ENCODE results near the gene TMEM203.

GRCh38 chr9:137188086-137188489 lies 17.4 kb downstream of the TMEM203 start:
- TF ChIP-seq, protein P1, sequence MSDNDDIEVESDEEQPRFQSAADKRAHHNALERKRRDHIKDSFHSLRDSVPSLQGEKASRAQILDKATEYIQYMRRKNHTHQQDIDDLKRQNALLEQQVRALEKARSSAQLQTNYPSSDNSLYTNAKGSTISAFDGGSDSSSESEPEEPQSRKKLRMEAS (CRISPR knock-in tag; IDR thresholded peaks at IDR 0.05): no peak
- TF ChIP-seq, protein P2, sequence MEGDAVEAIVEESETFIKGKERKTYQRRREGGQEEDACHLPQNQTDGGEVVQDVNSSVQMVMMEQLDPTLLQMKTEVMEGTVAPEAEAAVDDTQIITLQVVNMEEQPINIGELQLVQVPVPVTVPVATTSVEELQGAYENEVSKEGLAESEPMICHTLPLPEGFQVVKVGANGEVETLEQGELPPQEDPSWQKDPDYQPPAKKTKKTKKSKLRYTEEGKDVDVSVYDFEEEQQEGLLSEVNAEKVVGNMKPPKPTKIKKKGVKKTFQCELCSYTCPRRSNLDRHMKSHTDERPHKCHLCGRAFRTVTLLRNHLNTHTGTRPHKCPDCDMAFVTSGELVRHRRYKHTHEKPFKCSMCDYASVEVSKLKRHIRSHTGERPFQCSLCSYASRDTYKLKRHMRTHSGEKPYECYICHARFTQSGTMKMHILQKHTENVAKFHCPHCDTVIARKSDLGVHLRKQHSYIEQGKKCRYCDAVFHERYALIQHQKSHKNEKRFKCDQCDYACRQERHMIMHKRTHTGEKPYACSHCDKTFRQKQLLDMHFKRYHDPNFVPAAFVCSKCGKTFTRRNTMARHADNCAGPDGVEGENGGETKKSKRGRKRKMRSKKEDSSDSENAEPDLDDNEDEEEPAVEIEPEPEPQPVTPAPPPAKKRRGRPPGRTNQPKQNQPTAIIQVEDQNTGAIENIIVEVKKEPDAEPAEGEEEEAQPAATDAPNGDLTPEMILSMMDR (IDR thresholded peaks at IDR 0.05): no peak
- no peak for TF ChIP-seq RELA (CRISPR knock-in tag; IDR thresholded peaks at IDR 0.05; ENCODE audit: borderline replicate concordance)
- TF ChIP-seq, protein P3, sequence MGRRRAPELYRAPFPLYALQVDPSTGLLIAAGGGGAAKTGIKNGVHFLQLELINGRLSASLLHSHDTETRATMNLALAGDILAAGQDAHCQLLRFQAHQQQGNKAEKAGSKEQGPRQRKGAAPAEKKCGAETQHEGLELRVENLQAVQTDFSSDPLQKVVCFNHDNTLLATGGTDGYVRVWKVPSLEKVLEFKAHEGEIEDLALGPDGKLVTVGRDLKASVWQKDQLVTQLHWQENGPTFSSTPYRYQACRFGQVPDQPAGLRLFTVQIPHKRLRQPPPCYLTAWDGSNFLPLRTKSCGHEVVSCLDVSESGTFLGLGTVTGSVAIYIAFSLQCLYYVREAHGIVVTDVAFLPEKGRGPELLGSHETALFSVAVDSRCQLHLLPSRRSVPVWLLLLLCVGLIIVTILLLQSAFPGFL (CRISPR knock-in tag; IDR thresholded peaks at IDR 0.05; ENCODE audit: borderline replicate concordance): no peak
- no peak for TF ChIP-seq E2F4 (CRISPR knock-in tag; IDR thresholded peaks at IDR 0.05; ENCODE audit: borderline replicate concordance, low read depth)
- TF ChIP-seq GABPB1 (CRISPR knock-in tag; IDR thresholded peaks at IDR 0.05): no peak
- TF ChIP-seq, protein P4, sequence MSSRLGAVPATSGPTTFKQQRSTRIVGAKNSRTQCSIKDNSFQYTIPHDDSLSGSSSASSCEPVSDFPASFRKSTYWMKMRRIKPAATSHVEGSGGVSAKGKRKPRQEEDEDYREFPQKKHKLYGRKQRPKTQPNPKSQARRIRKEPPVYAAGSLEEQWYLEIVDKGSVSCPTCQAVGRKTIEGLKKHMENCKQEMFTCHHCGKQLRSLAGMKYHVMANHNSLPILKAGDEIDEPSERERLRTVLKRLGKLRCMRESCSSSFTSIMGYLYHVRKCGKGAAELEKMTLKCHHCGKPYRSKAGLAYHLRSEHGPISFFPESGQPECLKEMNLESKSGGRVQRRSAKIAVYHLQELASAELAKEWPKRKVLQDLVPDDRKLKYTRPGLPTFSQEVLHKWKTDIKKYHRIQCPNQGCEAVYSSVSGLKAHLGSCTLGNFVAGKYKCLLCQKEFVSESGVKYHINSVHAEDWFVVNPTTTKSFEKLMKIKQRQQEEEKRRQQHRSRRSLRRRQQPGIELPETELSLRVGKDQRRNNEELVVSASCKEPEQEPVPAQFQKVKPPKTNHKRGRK (CRISPR knock-in tag; IDR thresholded peaks at IDR 0.05; ENCODE audit: borderline replicate concordance): no peak
- TF ChIP-seq E2F1 (CRISPR knock-in tag; IDR thresholded peaks at IDR 0.05): no peak
- no peak for TF ChIP-seq FOXJ3 (CRISPR knock-in tag; IDR thresholded peaks at IDR 0.05; ENCODE audit: borderline replicate concordance)
- TF ChIP-seq ATF3 (CRISPR knock-in tag; conservative IDR thresholded peaks at IDR 0.05): no peak
- TF ChIP-seq CREM (CRISPR knock-in tag; IDR thresholded peaks at IDR 0.05): no peak
- TF ChIP-seq, protein P5, sequence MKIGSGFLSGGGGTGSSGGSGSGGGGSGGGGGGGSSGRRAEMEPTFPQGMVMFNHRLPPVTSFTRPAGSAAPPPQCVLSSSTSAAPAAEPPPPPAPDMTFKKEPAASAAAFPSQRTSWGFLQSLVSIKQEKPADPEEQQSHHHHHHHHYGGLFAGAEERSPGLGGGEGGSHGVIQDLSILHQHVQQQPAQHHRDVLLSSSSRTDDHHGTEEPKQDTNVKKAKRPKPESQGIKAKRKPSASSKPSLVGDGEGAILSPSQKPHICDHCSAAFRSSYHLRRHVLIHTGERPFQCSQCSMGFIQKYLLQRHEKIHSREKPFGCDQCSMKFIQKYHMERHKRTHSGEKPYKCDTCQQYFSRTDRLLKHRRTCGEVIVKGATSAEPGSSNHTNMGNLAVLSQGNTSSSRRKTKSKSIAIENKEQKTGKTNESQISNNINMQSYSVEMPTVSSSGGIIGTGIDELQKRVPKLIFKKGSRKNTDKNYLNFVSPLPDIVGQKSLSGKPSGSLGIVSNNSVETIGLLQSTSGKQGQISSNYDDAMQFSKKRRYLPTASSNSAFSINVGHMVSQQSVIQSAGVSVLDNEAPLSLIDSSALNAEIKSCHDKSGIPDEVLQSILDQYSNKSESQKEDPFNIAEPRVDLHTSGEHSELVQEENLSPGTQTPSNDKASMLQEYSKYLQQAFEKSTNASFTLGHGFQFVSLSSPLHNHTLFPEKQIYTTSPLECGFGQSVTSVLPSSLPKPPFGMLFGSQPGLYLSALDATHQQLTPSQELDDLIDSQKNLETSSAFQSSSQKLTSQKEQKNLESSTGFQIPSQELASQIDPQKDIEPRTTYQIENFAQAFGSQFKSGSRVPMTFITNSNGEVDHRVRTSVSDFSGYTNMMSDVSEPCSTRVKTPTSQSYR (CRISPR knock-in tag; IDR thresholded peaks at IDR 0.05): no peak

Measured in WTC11 (cell line).